MM.1S (cell line): ENCODE measurements around the gene ARSG.

ENCODE experiments used
- DNase-seq: peaks from one replicate; pipeline ENCODE4 v3.0.0-alpha.2; 2015
- H2AFZ ChIP-seq: fragments of 300-600 bp; sonication (generic); 2 replicates; pipeline ENCODE4 v1.6.0; 2016; ENCODE audit warnings: antibody characterized with exemption, low read length
- H3F3A ChIP-seq: fragments of 300-600 bp; sonication (generic); 2 replicates; pipeline ENCODE4 v1.6.1; 2016; ENCODE audit warnings: mild to moderate bottlenecking, antibody characterized with exemption, low read length, moderate library complexity, mixed read lengths; ENCODE audit not compliant: insufficient read depth
- H3K27ac ChIP-seq: fragments of 300-600 bp; sonication (generic); 2 replicates; pipeline ENCODE4 v1.5.1; 2016; ENCODE audit warnings: mild to moderate bottlenecking, low read length
- H3K27me3 ChIP-seq: fragments of 300-600 bp; sonication (generic); replicated peaks from 2 replicates; pipeline ENCODE4 v1.6.0; 2016; ENCODE audit warnings: low read length; ENCODE audit not compliant: insufficient read depth
- H3K36me3 ChIP-seq: fragments of 300-600 bp; sonication (generic); replicated peaks from 2 replicates; pipeline ENCODE4 v1.6.1; 2016; ENCODE audit warnings: mild to moderate bottlenecking, low read length, mixed read lengths; ENCODE audit not compliant: insufficient read depth
- H3K4me1 ChIP-seq: fragments of 300-600 bp; sonication (generic); 2 replicates; pipeline ENCODE4 v1.6.1; 2016; ENCODE audit warnings: low read length, mixed read lengths
- H3K4me2 ChIP-seq: fragments of 300-600 bp; sonication (generic); 2 replicates; pipeline ENCODE4 v1.6.0; 2016; ENCODE audit warnings: low read depth, low read length
- H3K4me3 ChIP-seq: fragments of 300-600 bp; sonication (generic); 2 replicates; pipeline ENCODE4 v1.5.1; 2016; ENCODE audit warnings: low read length, mixed read lengths
- H3K79me2 ChIP-seq: fragments of 300-600 bp; sonication (generic); 2 replicates; pipeline ENCODE4 v1.6.1; 2016; ENCODE audit warnings: mixed run types, low read length, mixed read lengths
- H3K9ac ChIP-seq: fragments of 300-600 bp; sonication (generic); 2 replicates; pipeline ENCODE4 v1.6.1; 2016; ENCODE audit warnings: low read length, mixed read lengths
- H3K9me2 ChIP-seq: fragments of 300-600 bp; sonication (generic); replicated peaks from 2 replicates; pipeline ENCODE4 v1.6.1; 2016; ENCODE audit warnings: mild to moderate bottlenecking, low read length, mixed read lengths; ENCODE audit not compliant: insufficient read depth
- H3K9me3 ChIP-seq: fragments of 300-600 bp; sonication (generic); replicated peaks from 2 replicates; pipeline ENCODE4 v1.6.1; 2016; ENCODE audit warnings: mild to moderate bottlenecking, low read length, mixed read lengths; ENCODE audit not compliant: insufficient read depth
- H4K20me1 ChIP-seq: fragments of 300-600 bp; sonication (generic); 2 replicates; pipeline ENCODE4 v1.6.1; 2016; ENCODE audit warnings: mild to moderate bottlenecking, low read length, moderate library complexity, mixed read lengths; ENCODE audit not compliant: insufficient read depth
- EZH2 ChIP-seq: fragments of 300-600 bp; sonication (generic); optimal IDR thresholded peaks from 2 replicates; pipeline ENCODE3; 2017; ENCODE audit warnings: low read depth, mild to moderate bottlenecking, antibody characterized with exemption, low read length, mixed read lengths
- EZH2phosphoT487 ChIP-seq: fragments of 300-600 bp; sonication (generic); IDR thresholded peaks from 2 replicates; pipeline ENCODE4 v1.6.1; 2018; ENCODE audit warnings: antibody characterized with exemption, low read length
- TF ChIP-seq, protein P1 (sequence below): fragments of 300-600 bp; sonication (generic); IDR thresholded peaks from 2 replicates; pipeline ENCODE4 v1.5.1; 2016; ENCODE audit warnings: antibody characterized with exemption, low read length, mixed read lengths

The ARSG gene

DNA sequence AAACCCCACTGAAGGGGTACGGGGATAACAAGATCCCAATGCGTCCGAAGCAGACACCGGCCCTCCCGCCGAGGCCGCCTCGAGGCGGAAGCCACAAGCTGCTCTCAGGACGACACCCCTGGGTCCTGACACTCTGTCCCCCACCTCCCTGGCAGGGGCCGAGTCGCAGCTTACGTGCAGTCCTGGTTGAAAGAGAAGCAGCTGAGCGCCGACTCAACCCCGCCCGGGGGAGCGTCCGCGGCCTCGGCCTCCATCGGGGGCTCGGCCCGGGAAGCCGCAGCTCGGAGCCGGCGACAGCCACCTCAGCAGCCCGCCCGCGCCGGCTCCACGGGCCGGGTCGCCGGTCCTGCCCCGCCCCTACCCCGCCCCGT is 165.9 kb downstream of the ARSG start, which contains the start of gene WIPI1:
WIPI1 (minus strand) TSS at position 329 of the 371 bp plus-strand sequence; CDS start at position 254, 75 bp downstream.
- Histone ChIP-seq H3K9ac (peak within 1 kb of the TSS; percentile 84), H2AFZ (0 out of 2 replicates have a peak within 1 kb of the TSS, but pooled peaks have one; percentile 2), H3K9me2 (no peaks in the 10 kb centered on the region), H3K4me1 (peaks cover 43% of the 10 kb centered on the region), H3K79me2 (peaks cover 42% of the 10 kb centered on the region), H3K4me3 (peak within 1 kb of the TSS; percentile 68), H4K20me1 (no peaks in the 10 kb centered on the region), H3K27me3 (no peaks in the 10 kb centered on the region), H3K4me2 (peak within 1 kb of the TSS; percentile 90), H3K27ac (peak within 1 kb of the TSS; percentile 94), H3K9me3 (no peaks in the 10 kb centered on the region), H3K36me3 (no peaks in the 10 kb centered on the region), H3F3A (peaks cover 43% of the 10 kb centered on the region)
- TF ChIP-seq, protein P1, sequence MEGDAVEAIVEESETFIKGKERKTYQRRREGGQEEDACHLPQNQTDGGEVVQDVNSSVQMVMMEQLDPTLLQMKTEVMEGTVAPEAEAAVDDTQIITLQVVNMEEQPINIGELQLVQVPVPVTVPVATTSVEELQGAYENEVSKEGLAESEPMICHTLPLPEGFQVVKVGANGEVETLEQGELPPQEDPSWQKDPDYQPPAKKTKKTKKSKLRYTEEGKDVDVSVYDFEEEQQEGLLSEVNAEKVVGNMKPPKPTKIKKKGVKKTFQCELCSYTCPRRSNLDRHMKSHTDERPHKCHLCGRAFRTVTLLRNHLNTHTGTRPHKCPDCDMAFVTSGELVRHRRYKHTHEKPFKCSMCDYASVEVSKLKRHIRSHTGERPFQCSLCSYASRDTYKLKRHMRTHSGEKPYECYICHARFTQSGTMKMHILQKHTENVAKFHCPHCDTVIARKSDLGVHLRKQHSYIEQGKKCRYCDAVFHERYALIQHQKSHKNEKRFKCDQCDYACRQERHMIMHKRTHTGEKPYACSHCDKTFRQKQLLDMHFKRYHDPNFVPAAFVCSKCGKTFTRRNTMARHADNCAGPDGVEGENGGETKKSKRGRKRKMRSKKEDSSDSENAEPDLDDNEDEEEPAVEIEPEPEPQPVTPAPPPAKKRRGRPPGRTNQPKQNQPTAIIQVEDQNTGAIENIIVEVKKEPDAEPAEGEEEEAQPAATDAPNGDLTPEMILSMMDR = no peak
- no peak for TF ChIP-seq EZH2phosphoT487
- DNase-seq = peak; percentile 66

DNA sequence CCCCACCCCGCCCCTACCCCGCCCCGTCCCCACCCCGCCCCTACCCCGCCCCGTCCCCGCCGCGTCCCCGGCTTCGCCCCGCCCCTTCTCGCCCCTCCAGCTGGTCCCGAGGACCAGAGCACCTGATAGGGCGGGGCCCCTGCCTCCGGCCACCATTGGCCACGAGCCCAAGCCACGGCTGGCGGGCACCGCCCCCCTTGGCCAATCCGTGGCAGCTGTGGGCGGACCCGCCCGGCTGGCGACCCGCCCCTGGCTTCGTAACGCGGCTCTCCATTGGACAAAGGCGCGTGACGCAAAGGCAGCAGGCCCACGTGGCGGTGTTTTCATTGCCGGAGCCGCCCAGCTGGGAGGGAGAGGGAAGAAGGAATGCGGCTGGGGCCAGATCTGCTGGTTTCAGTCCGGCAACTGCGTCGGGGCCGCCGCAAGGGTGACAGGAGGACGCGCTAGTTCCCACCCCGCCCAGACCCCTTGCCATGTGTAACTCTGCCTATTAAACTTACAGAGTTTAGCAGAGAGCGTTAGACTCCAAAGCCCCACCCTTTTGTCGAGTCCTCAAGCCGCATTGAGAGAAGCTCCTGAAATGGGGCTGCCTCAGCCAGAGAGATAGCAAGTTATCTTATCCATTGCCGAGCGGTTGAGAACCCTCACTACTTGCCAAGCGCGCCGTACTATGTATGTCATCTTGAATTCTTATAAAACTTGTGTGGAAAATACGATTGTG is 166.4 kb downstream of the ARSG start:
- peaks cover 41% of the 10 kb centered on the region for H3K79me2 ChIP-seq
- no peaks in the 10 kb centered on the region for H3K9me3 ChIP-seq
- peak overlapping the region; percentile 94 for H3K27ac ChIP-seq
- no peaks in the 10 kb centered on the region for H4K20me1 ChIP-seq
- no peaks in the 10 kb centered on the region for H3K36me3 ChIP-seq
- no peaks in the 10 kb centered on the region for H3K9me2 ChIP-seq
- peaks cover 49% of the 10 kb centered on the region for H3F3A ChIP-seq
- DNase-seq = peak; percentile 99
- H3K9ac ChIP-seq = peak overlapping the region; percentile 82
- H2AFZ ChIP-seq = no peak overlapping the region
- peak overlapping the region; percentile 82 for H3K4me2 ChIP-seq
- H3K4me3 ChIP-seq = peak overlapping the region; percentile 61
- TF ChIP-seq EZH2phosphoT487 (no peak), EZH2 (no peak)
- TF ChIP-seq, protein P1 = no peak
- H3K27me3 ChIP-seq = no peaks in the 10 kb centered on the region
- peaks cover 49% of the 10 kb centered on the region for H3K4me1 ChIP-seq

DNA sequence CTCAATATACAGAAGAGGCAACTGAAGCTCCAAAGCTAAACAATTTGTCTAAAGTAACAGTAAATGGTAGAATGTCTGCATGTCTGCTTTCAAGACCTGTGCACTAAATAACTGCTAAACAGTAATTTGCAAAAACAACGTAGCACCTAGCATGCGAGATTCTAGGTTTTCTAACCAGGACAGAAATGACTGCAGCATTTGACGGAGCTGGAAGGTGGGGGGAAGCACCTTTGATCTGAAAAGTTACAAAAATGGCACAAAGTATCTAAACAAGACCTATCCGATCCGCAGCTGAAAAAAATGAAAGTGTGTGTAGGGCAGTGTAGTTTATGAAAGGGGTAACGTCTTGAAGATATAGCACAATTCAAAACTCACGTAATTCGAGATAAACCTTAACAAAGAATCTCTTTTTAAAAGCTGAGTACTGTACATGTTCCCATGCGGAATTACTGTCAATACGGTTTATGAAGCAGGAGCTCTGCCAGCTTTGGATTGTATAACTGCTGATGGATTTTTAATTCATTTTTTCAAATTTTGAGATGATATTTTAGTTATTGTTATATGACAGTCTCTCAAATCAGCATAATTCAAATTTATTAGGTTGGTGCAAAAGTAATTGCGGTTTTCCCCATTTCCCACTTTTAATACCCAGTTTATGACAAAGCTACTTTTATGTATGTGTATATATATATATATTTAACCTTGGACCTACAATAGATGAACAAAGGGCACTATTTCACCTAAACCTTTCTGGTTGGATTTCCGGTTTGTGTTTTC is 167.2 kb downstream of the ARSG start:
- Histone ChIP-seq H3K9me3 (no peaks in the 10 kb centered on the region), H3F3A (peaks cover 51% of the 10 kb centered on the region), H3K4me3 (peak overlapping the region; percentile 61), H3K9ac (peak overlapping the region; percentile 82), H3K79me2 (peaks cover 36% of the 10 kb centered on the region), H3K36me3 (no peaks in the 10 kb centered on the region), H3K4me1 (peaks cover 51% of the 10 kb centered on the region), H3K9me2 (no peaks in the 10 kb centered on the region), H3K4me2 (peak overlapping the region; percentile 82), H2AFZ (no peak overlapping the region), H4K20me1 (no peaks in the 10 kb centered on the region), H3K27ac (peak overlapping the region; percentile 94), H3K27me3 (no peaks in the 10 kb centered on the region)
- TF ChIP-seq EZH2phosphoT487 = no peak
- no peak for TF ChIP-seq EZH2
- TF ChIP-seq, protein P1 = no peak
- DNase-seq = peak; percentile 47
